HepG2 (cell line): ENCODE measurements around the gene DCLRE1C. TPM values are rescaled to one million over a fixed set of nuclear protein-coding genes. Genes with fewer than 3 reads are reported as not detected.

ENCODE experiments used
- ATAC-seq: fragments of 200-7000 bp; cut with Tn5 transposase; 3 replicates; pipeline ENCODE4 v1.9.1; 2020; ENCODE audit warnings: mild to moderate bottlenecking, moderate library complexity
- BruUV-seq: library from RNA; stranded (reverse); fragments of 400-500 nt; replicated peaks from 2 replicates; lab custom pipeline; 2021; lab: Mats Ljungman, UMichigan
- CTCF ChIA-PET: fragments of 300-600 bp; formaldehyde crosslinking; extraction: SDS; loops from one replicate; lab custom pipeline; 2021; ENCODE audit warnings: low total read pairs, inconsistent platforms, low intra/inter-chr PET ratio; lab: Yijun Ruan, JAX
- POLR2A ChIA-PET: fragments of 350-600 bp; sonication (Branson Sonifier 250); formaldehyde crosslinking; loops from one replicate; lab custom pipeline; 2020; ENCODE audit warnings: antibody characterized with exemption, inconsistent platforms; lab: Yijun Ruan, JAX
- DNase-seq: peaks from one replicate; pipeline ENCODE4 v3.0.0-alpha.2; 2015; ENCODE audit warnings: low spot score
- FAIRE-seq: peaks from 3 replicates; lab custom pipeline; 2011; peaks lifted over from hg19 to GRCh38; lab: Jason Lieb, UNC
- H2AFZ ChIP-seq: one replicate; pipeline ENCODE4 v1.6.1; 2011; ENCODE audit warnings: low read length, inconsistent platforms
- H3K27ac ChIP-seq: fragments of 300-600 bp; 3 replicates; pipeline ENCODE4 v1.8.0; 2011; ENCODE audit warnings: mixed run types, mild to moderate bottlenecking, mixed read lengths, low read length, inconsistent platforms; ENCODE audit not compliant: insufficient read depth; ENCODE audit errors: extremely low read length
- H3K27me3 ChIP-seq, 2 experiments: fragments of 200-600 bp in 1 of 2; 2 replicates in 1 of 2; 3 replicates in 1 of 2; pipeline versions ENCODE4 v1.6.0 to v1.8.0; 2011; ENCODE audit warnings: low read length in 2 of 2, mild to moderate bottlenecking in 2 of 2, moderate library complexity in 2 of 2, inconsistent platforms in 1 of 2; ENCODE audit not compliant: insufficient read depth in 2 of 2, control insufficient read depth in 1 of 2
- H3K36me3 ChIP-seq, 2 experiments: fragments of 200-600 bp in 1 of 2; replicated peaks in 1 of 2; 2 replicates in 1 of 2; 3 replicates in 1 of 2; pipeline versions ENCODE4 v1.5.1 to v1.8.0; 2011; ENCODE audit warnings: low read length in 2 of 2, inconsistent platforms in 1 of 2; ENCODE audit not compliant: insufficient read depth in 2 of 2, control insufficient read depth in 1 of 2
- H3K4me1 ChIP-seq: 2 replicates; pipeline ENCODE4 v1.5.1; 2012; ENCODE audit warnings: low read length, inconsistent platforms; ENCODE audit not compliant: insufficient read depth
- H3K4me2 ChIP-seq: 2 replicates; pipeline ENCODE4 v1.6.0; 2011; ENCODE audit warnings: low read depth, low read length, inconsistent platforms
- H3K4me3 ChIP-seq, 3 experiments: fragments of 200-600 bp in 1 of 3; sonication (generic), shearing (Covaris generic) in 1 of 3; replicated peaks in 1 of 3; 2 replicates each; pipeline ENCODE4 v1.5.1; 2011 to 2016; ENCODE audit warnings: low read length in 3 of 3, inconsistent platforms in 2 of 3, low read depth in 2 of 3, mild to moderate bottlenecking in 2 of 3, control low read depth in 1 of 3, mixed read lengths in 1 of 3; ENCODE audit not compliant: insufficient read depth in 1 of 3
- H3K79me2 ChIP-seq: one replicate; pipeline ENCODE4 v1.6.1; 2011; ENCODE audit warnings: low read length, inconsistent platforms; ENCODE audit not compliant: insufficient read depth
- H3K9ac ChIP-seq: 2 replicates; pipeline ENCODE4 v1.6.0; 2011; ENCODE audit warnings: mild to moderate bottlenecking, low read depth, low read length, inconsistent platforms; ENCODE audit not compliant: insufficient read depth
- H3K9me3 ChIP-seq: 2 replicates; pipeline ENCODE4 v1.5.1; 2012; ENCODE audit warnings: mild to moderate bottlenecking, low read length
- H4K20me1 ChIP-seq: 2 replicates; pipeline ENCODE4 v1.6.0; 2011; ENCODE audit warnings: inconsistent platforms, mild to moderate bottlenecking, low read length, moderate library complexity; ENCODE audit not compliant: insufficient read depth
- BRD4 ChIP-seq: sonication (generic); formaldehyde crosslinking; IDR thresholded peaks from 2 replicates; pipeline ENCODE4 v1.4.0; 2020; ENCODE audit warnings: missing genetic modification reagents
- FOSL2 ChIP-seq: sonication (generic); formaldehyde crosslinking; IDR thresholded peaks from 2 replicates; pipeline ENCODE4 v1.4.0; 2020; ENCODE audit warnings: missing genetic modification reagents
- PATZ1 ChIP-seq: sonication (generic); formaldehyde crosslinking; IDR thresholded peaks from 2 replicates; pipeline ENCODE4 v1.4.0; 2020; ENCODE audit warnings: missing genetic modification reagents
- RCOR2 ChIP-seq: IDR thresholded peaks from 2 replicates; pipeline ENCODE4 v1.6.1; 2016; ENCODE audit warnings: missing biosample characterization, missing genetic modification reagents
- ZNF232 ChIP-seq: sonication (generic); formaldehyde crosslinking; IDR thresholded peaks from 2 replicates; pipeline ENCODE4 v1.4.0; 2020; ENCODE audit warnings: missing genetic modification reagents, borderline replicate concordance
- ZNF691 ChIP-seq: sonication (generic); formaldehyde crosslinking; IDR thresholded peaks from 2 replicates; pipeline ENCODE4 v1.4.0; 2020; ENCODE audit warnings: missing genetic modification reagents, low read depth, mild to moderate bottlenecking, borderline replicate concordance
- WGBS: methylation state at CpG from one replicate; pipeline ENCODE4 v1.1.6; 2017; ENCODE audit warnings: low lambda C conversion rate; 5-methylcytosine and 5-hydroxymethylcytosine counted together
- in situ Hi-C: cut with HindIII; loops from 2 replicates; pipeline ENCODE4 v1.10.0; 2017; ENCODE audit warnings: low pct_unique_long_range_greater_than_20kb; ENCODE audit not compliant: extremely low pct_ligation_motif_present
- intact Hi-C: fragments of 100-400 bp; cut with micrococcal nuclease; formaldehyde crosslinking; loops from one replicate; pipeline ENCODE4 v1.10.0; 2022; ENCODE audit not compliant: unreplicated experiment
- polyA plus RNA-seq, 8 experiments: library from polyadenylated mRNA; depleted of rRNA in 3 of 8; stranded (reverse) in 7 of 8; unstranded in 1 of 8; fragments of >200 nt; fragmentation: Illumina TruSeq in 4 of 8; extraction: Trizol in 4 of 8; gene quantifications; 2 replicates each; pipeline versions ENCODE4 v1.2.1 to v1.2.3, GENCODE V29; 2011 to 2016; ENCODE audit warnings: low read depth in 4 of 8, missing spikeins in 1 of 8, mixed read lengths in 1 of 8; ENCODE audit not compliant: insufficient read depth in 1 of 8
- total RNA-seq, 5 experiments: library from RNA; depleted of rRNA; stranded (reverse); fragments of >200 nt; fragmentation: Illumina TruSeq; extraction: Trizol; gene quantifications; 2 replicates each; pipeline ENCODE4 v1.2.3, GENCODE V29; 2016; ENCODE audit warnings: low read depth in 1 of 5
- TF ChIP-seq, protein P1 (sequence below): sonication (generic); formaldehyde crosslinking; IDR thresholded peaks from 2 replicates; pipeline ENCODE4 v1.8.1; 2023; ENCODE audit warnings: mild to moderate bottlenecking, missing genetic modification reagents
- TF ChIP-seq, protein P2 (sequence below): sonication (generic); formaldehyde crosslinking; IDR thresholded peaks from 2 replicates; pipeline ENCODE4 v1.5.0; 2020; ENCODE audit warnings: mild to moderate bottlenecking, missing genetic modification reagents, moderate library complexity
- TF ChIP-seq, protein P3 (sequence below): sonication (generic); formaldehyde crosslinking; IDR thresholded peaks from 2 replicates; pipeline ENCODE4 v1.4.0; 2020; ENCODE audit warnings: missing genetic modification reagents
- TF ChIP-seq, protein P4 (sequence below): sonication (generic); formaldehyde crosslinking; IDR thresholded peaks from 2 replicates; pipeline ENCODE4 v1.4.0; 2020; ENCODE audit warnings: missing genetic modification reagents, borderline replicate concordance

The DCLRE1C gene
- total and polyA plus RNA-seq, 2 of the 13 experiments (the other 11 are each of a cell fraction or from before 2014, with no cell fraction given), result 3.0 to 10.3 TPM

- Histone ChIP-seq H3K27me3 (peaks cover 0 to 1% of the 10 kb centered on the region in 2 experiments; a peak in 1 of 5 replicates), H3K9me3 (no peaks in the 10 kb centered on the region), H2AFZ (no peak overlapping the region), H3K4me2 (peak overlapping the region; percentile 23; the same call in 1 of the 2 replicates), H3K36me3 (no peaks in the 10 kb centered on the region), H3K4me1 (peaks cover 6% of the 10 kb centered on the region; the same call in 1 of the 2 replicates), H3K9ac (no peak overlapping the region), H3K4me3 (no peak overlapping the region), H3K79me2 (no peaks in the 10 kb centered on the region), H4K20me1 (no peaks in the 10 kb centered on the region), H3K27ac (no peak overlapping the region)
- no peak for DNase-seq
- in situ Hi-C loops, result no loop called here
- 4% methylated on average over 12 of the region's 21 CpGs for WGBS
- ChIA-PET CTCF (no interaction called here), POLR2A (no interaction called here)
- no TSS peak for BruUV-seq
- no peak for FAIRE-seq
- intact Hi-C loops, result no loop called here
- ATAC-seq, result no peak
- TF ChIP-seq, protein P1, sequence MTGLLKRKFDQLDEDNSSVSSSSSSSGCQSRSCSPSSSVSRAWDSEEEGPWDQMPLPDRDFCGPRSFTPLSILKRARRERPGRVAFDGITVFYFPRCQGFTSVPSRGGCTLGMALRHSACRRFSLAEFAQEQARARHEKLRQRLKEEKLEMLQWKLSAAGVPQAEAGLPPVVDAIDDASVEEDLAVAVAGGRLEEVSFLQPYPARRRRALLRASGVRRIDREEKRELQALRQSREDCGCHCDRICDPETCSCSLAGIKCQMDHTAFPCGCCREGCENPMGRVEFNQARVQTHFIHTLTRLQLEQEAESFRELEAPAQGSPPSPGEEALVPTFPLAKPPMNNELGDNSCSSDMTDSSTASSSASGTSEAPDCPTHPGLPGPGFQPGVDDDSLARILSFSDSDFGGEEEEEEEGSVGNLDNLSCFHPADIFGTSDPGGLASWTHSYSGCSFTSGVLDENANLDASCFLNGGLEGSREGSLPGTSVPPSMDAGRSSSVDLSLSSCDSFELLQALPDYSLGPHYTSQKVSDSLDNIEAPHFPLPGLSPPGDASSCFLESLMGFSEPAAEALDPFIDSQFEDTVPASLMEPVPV, result no peak
- TF ChIP-seq FOSL2 (CRISPR knock-in tag) (no peak), PATZ1 (CRISPR knock-in tag) (peak; percentile 55; the same call in 1 of the 2 replicates), ZNF232 (CRISPR knock-in tag) (no peak), BRD4 (CRISPR knock-in tag) (no peak), RCOR2 (CRISPR knock-in tag) (no peak), ZNF691 (CRISPR knock-in tag) (no peak)
- TF ChIP-seq, protein P2, sequence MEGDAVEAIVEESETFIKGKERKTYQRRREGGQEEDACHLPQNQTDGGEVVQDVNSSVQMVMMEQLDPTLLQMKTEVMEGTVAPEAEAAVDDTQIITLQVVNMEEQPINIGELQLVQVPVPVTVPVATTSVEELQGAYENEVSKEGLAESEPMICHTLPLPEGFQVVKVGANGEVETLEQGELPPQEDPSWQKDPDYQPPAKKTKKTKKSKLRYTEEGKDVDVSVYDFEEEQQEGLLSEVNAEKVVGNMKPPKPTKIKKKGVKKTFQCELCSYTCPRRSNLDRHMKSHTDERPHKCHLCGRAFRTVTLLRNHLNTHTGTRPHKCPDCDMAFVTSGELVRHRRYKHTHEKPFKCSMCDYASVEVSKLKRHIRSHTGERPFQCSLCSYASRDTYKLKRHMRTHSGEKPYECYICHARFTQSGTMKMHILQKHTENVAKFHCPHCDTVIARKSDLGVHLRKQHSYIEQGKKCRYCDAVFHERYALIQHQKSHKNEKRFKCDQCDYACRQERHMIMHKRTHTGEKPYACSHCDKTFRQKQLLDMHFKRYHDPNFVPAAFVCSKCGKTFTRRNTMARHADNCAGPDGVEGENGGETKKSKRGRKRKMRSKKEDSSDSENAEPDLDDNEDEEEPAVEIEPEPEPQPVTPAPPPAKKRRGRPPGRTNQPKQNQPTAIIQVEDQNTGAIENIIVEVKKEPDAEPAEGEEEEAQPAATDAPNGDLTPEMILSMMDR (CRISPR knock-in tag), result peak; percentile 38
- TF ChIP-seq, protein P3, sequence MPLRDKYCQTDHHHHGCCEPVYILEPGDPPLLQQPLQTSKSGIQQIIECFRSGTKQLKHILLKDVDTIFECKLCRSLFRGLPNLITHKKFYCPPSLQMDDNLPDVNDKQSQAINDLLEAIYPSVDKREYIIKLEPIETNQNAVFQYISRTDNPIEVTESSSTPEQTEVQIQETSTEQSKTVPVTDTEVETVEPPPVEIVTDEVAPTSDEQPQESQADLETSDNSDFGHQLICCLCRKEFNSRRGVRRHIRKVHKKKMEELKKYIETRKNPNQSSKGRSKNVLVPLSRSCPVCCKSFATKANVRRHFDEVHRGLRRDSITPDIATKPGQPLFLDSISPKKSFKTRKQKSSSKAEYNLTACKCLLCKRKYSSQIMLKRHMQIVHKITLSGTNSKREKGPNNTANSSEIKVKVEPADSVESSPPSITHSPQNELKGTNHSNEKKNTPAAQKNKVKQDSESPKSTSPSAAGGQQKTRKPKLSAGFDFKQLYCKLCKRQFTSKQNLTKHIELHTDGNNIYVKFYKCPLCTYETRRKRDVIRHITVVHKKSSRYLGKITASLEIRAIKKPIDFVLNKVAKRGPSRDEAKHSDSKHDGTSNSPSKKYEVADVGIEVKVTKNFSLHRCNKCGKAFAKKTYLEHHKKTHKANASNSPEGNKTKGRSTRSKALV (CRISPR knock-in tag), result no peak
- TF ChIP-seq, protein P4, sequence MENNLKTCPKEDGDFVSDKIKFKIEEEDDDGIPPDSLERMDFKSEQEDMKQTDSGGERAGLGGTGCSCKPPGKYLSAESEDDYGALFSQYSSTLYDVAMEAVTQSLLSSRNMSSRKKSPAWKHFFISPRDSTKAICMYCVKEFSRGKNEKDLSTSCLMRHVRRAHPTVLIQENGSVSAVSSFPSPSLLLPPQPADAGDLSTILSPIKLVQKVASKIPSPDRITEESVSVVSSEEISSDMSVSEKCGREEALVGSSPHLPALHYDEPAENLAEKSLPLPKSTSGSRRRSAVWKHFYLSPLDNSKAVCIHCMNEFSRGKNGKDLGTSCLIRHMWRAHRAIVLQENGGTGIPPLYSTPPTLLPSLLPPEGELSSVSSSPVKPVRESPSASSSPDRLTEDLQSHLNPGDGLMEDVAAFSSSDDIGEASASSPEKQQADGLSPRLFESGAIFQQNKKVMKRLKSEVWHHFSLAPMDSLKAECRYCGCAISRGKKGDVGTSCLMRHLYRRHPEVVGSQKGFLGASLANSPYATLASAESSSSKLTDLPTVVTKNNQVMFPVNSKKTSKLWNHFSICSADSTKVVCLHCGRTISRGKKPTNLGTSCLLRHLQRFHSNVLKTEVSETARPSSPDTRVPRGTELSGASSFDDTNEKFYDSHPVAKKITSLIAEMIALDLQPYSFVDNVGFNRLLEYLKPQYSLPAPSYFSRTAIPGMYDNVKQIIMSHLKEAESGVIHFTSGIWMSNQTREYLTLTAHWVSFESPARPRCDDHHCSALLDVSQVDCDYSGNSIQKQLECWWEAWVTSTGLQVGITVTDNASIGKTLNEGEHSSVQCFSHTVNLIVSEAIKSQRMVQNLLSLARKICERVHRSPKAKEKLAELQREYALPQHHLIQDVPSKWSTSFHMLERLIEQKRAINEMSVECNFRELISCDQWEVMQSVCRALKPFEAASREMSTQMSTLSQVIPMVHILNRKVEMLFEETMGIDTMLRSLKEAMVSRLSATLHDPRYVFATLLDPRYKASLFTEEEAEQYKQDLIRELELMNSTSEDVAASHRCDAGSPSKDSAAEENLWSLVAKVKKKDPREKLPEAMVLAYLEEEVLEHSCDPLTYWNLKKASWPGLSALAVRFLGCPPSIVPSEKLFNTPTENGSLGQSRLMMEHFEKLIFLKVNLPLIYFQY (CRISPR knock-in tag), result no peak
Observed at GRCh38 chr10:14975672-14976273, 21.9 kb upstream of the DCLRE1C start.
